Osteoblast (primary cell): ENCODE measurements around the gene HOXB7. TPM values are rescaled to one million over a fixed set of nuclear protein-coding genes. Genes with fewer than 3 reads are reported as not detected.
A peak's percentile ranks its signal among the peaks of the same experiment; 100 is the strongest.

Experiments used
- DNase-seq: peaks from one replicate; pipeline ENCODE4 v3.0.0; 2011; ENCODE audit warnings: low spot score, mixed read lengths; ENCODE audit not compliant: insufficient read length; ENCODE audit errors: missing footprints
- H2AFZ ChIP-seq: 2 replicates; pipeline ENCODE4 v1.6.0; 2011; ENCODE audit warnings: mild to moderate bottlenecking, low read length
- H3K27ac ChIP-seq: 2 replicates; pipeline ENCODE4 v1.5.1; 2011; ENCODE audit warnings: mild to moderate bottlenecking, low read depth, low read length, moderate library complexity
- H3K27me3 ChIP-seq: 2 replicates; pipeline ENCODE4 v1.6.0; 2012; ENCODE audit warnings: mild to moderate bottlenecking, control low read depth, inconsistent platforms, low read length, moderate library complexity; ENCODE audit not compliant: insufficient read depth
- H3K36me3 ChIP-seq: 2 replicates; pipeline ENCODE4 v1.5.1; 2011; ENCODE audit warnings: mild to moderate bottlenecking, low read length, control low read depth, moderate library complexity; ENCODE audit not compliant: insufficient read depth
- H3K4me1 ChIP-seq: 2 replicates; pipeline ENCODE4 v1.5.1; 2011; ENCODE audit warnings: mild to moderate bottlenecking, low read length, control low read depth, moderate library complexity; ENCODE audit not compliant: insufficient read depth
- H3K4me2 ChIP-seq: 2 replicates; pipeline ENCODE4 v1.6.0; 2011; ENCODE audit warnings: mild to moderate bottlenecking, low read length; ENCODE audit not compliant: insufficient read depth
- H3K4me3 ChIP-seq: fragments of 200-600 bp; sonication (generic); 3 replicates; pipeline ENCODE4 v1.5.1; 2012; ENCODE audit warnings: mild to moderate bottlenecking, low read length, inconsistent platforms; ENCODE audit not compliant: insufficient read depth
- H3K79me2 ChIP-seq: 2 replicates; pipeline ENCODE4 v1.6.0; 2012; ENCODE audit warnings: mild to moderate bottlenecking, low read length, control low read depth, inconsistent platforms; ENCODE audit not compliant: insufficient read depth
- H3K9me3 ChIP-seq: 2 replicates; pipeline ENCODE4 v1.5.1; 2011; ENCODE audit warnings: low read depth, low read length, control low read depth
- H4K20me1 ChIP-seq: 2 replicates; pipeline ENCODE4 v1.6.0; 2012; ENCODE audit warnings: mild to moderate bottlenecking, low read length, control low read depth; ENCODE audit not compliant: insufficient read depth
- CTCF ChIP-seq: IDR thresholded peaks from 2 replicates; pipeline ENCODE4 v1.5.1; 2011; ENCODE audit warnings: mild to moderate bottlenecking, low read depth, low read length, moderate library complexity; ENCODE audit errors: extremely low read depth
- total RNA-seq: library from RNA; depleted of rRNA; stranded (reverse); fragments of >200 nt; gene quantifications from 2 replicates; pipeline ENCODE4 v1.2.3, GENCODE V29; 2012

HOXB7 gene
- total RNA-seq, 1 donor, result 0.36 TPM

GRCh38 chr17:48625495-48626244 is 14.9 kb upstream of the HOXB7 start:
- no peak for DNase-seq
- peak overlapping the region; percentile 13 for H3K4me2 ChIP-seq
- H3K27ac ChIP-seq, result no peak overlapping the region
- no peaks in the 10 kb centered on the region for H3K79me2 ChIP-seq
- no peaks in the 10 kb centered on the region for H3K4me1 ChIP-seq
- H3K9me3 ChIP-seq, result no peaks in the 10 kb centered on the region
- no peak overlapping the region for H3K4me3 ChIP-seq
- no peaks in the 10 kb centered on the region for H4K20me1 ChIP-seq
- TF ChIP-seq CTCF, result no peak
- no peak overlapping the region for H2AFZ ChIP-seq
- H3K36me3 ChIP-seq, result no peaks in the 10 kb centered on the region
- H3K27me3 ChIP-seq, result peaks cover 98% of the 10 kb centered on the region

- Histone ChIP-seq H3K4me1 (no peaks in the 10 kb centered on the region), H3K4me3 (no peak overlapping the region), H3K27me3 (peaks cover 98% of the 10 kb centered on the region), H3K4me2 (peak overlapping the region; percentile 7), H2AFZ (no peak overlapping the region), H3K27ac (no peak overlapping the region), H4K20me1 (peaks cover 7% of the 10 kb centered on the region), H3K79me2 (no peaks in the 10 kb centered on the region), H3K36me3 (no peaks in the 10 kb centered on the region), H3K9me3 (no peaks in the 10 kb centered on the region)
- no peak for DNase-seq
- TF ChIP-seq CTCF, result no peak
Measured at GRCh38 chr17:48624544-48625494, 14.0 kb upstream of the HOXB7 start.

- no peak overlapping the region for H3K4me2 ChIP-seq
Measured at GRCh38 chr17:48624118-48624517, 13.3 kb upstream of the HOXB7 start.

More at GRCh38 chr17:48624118-48624517, 13.3 kb upstream of the HOXB7 start:
- peaks cover 7% of the 10 kb centered on the region for H4K20me1 ChIP-seq
- H3K9me3 ChIP-seq, result no peaks in the 10 kb centered on the region
- H3K79me2 ChIP-seq, result no peaks in the 10 kb centered on the region
- TF ChIP-seq CTCF, result no peak
- H3K4me1 ChIP-seq, result no peaks in the 10 kb centered on the region
- DNase-seq, result no peak
- no peaks in the 10 kb centered on the region for H3K36me3 ChIP-seq
- H3K27ac ChIP-seq, result no peak overlapping the region
- H3K4me3 ChIP-seq, result no peak overlapping the region
- peaks cover 98% of the 10 kb centered on the region for H3K27me3 ChIP-seq
- H2AFZ ChIP-seq, result no peak overlapping the region
